Glutamatergic neuron (in vitro differentiated cells): ENCODE results near the gene LPA. TPM values are rescaled to one million over a fixed set of nuclear protein-coding genes. Genes with fewer than 3 reads are reported as not detected.

ENCODE experiments used
- DNase-seq: peaks from one replicate; pipeline ENCODE4 v3.0.0; 2022
- H3K27ac Mint-ChIP-seq: one replicate; pipeline ENCODE4 v1.8.0; 2020; ENCODE audit warnings: mild to moderate bottlenecking, mixed read lengths, inconsistent platforms; ENCODE audit not compliant: unreplicated experiment
- H3K27me3 Mint-ChIP-seq: one replicate; pipeline ENCODE4 v1.8.0; 2020; ENCODE audit warnings: mild to moderate bottlenecking, moderate library complexity, mixed read lengths, inconsistent platforms; ENCODE audit not compliant: unreplicated experiment
- H3K36me3 Mint-ChIP-seq: one replicate; pipeline ENCODE4 v1.8.0; 2020; ENCODE audit warnings: mild to moderate bottlenecking, mixed read lengths, inconsistent platforms; ENCODE audit not compliant: unreplicated experiment
- H3K4me1 Mint-ChIP-seq: one replicate; pipeline ENCODE4 v1.8.0; 2020; ENCODE audit warnings: mild to moderate bottlenecking, low read depth, mixed read lengths, inconsistent platforms; ENCODE audit not compliant: unreplicated experiment
- H3K4me3 Mint-ChIP-seq: one replicate; pipeline ENCODE4 v1.8.0; 2020; ENCODE audit warnings: mild to moderate bottlenecking, mixed read lengths, inconsistent platforms; ENCODE audit not compliant: unreplicated experiment
- H3K9me3 Mint-ChIP-seq: one replicate; pipeline ENCODE4 v1.8.0; 2020; ENCODE audit warnings: mild to moderate bottlenecking, moderate library complexity, mixed read lengths, inconsistent platforms; ENCODE audit not compliant: unreplicated experiment
- total RNA-seq: library from RNA; stranded (reverse); fragmentation: NEBNext Ultra II Directional; extraction: Animal tissue kit (Norgen Biotek cat#: 25700); gene quantifications from one replicate; pipeline ENCODE4 v1.2.1, GENCODE V29; 2021; ENCODE audit not compliant: unreplicated experiment
- TF ChIP-seq, protein P1 (sequence below): fragments of 200-600 bp; sonication (generic); IDR thresholded peaks from one replicate; pipeline ENCODE4 v1.5.0; 2021; ENCODE audit not compliant: partially characterized antibody, unreplicated experiment

The LPA gene
- total RNA-seq, 1 donor from 2014 or later = 1.9 TPM

GRCh38 chr6:160510199-160510598 is 153.9 kb downstream of the LPA start:
- Mint-ChIP-seq H3K36me3 (peaks cover 6% of the 10 kb centered on the region), H3K4me3 (no peak overlapping the region), H3K27ac (no peak overlapping the region), H3K27me3 (peaks cover 6% of the 10 kb centered on the region), H3K4me1 (peaks cover 14% of the 10 kb centered on the region), H3K9me3 (peaks cover 3% of the 10 kb centered on the region)
- TF ChIP-seq, protein P1, sequence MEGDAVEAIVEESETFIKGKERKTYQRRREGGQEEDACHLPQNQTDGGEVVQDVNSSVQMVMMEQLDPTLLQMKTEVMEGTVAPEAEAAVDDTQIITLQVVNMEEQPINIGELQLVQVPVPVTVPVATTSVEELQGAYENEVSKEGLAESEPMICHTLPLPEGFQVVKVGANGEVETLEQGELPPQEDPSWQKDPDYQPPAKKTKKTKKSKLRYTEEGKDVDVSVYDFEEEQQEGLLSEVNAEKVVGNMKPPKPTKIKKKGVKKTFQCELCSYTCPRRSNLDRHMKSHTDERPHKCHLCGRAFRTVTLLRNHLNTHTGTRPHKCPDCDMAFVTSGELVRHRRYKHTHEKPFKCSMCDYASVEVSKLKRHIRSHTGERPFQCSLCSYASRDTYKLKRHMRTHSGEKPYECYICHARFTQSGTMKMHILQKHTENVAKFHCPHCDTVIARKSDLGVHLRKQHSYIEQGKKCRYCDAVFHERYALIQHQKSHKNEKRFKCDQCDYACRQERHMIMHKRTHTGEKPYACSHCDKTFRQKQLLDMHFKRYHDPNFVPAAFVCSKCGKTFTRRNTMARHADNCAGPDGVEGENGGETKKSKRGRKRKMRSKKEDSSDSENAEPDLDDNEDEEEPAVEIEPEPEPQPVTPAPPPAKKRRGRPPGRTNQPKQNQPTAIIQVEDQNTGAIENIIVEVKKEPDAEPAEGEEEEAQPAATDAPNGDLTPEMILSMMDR = no peak
- no peak for DNase-seq

DNA sequence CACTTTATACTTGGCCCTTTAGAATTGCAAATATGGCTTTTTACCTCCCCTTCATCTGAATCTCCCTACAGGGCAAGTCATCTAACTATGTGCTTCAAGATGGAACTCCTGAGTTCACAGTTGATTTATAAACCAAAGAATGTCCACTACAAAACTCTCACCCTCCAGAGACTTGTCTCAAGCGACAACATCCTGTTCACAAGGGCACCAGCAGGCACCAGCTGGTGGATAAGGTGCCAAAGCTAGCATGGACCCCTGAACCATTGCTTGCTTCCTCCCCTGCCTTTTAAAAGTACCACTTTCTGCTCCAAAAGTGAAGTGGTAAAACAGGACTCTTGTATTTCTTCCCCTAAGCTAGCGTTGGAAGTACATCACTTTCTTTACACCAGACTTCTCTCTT is 154.5 kb downstream of the LPA start:
- no peak for DNase-seq
- Mint-ChIP-seq H3K4me1 (peaks cover 14% of the 10 kb centered on the region), H3K27ac (no peak overlapping the region), H3K9me3 (peaks cover 3% of the 10 kb centered on the region), H3K4me3 (no peak overlapping the region), H3K36me3 (peaks cover 9% of the 10 kb centered on the region), H3K27me3 (peaks cover 6% of the 10 kb centered on the region)
- TF ChIP-seq, protein P1 = no peak

DNA sequence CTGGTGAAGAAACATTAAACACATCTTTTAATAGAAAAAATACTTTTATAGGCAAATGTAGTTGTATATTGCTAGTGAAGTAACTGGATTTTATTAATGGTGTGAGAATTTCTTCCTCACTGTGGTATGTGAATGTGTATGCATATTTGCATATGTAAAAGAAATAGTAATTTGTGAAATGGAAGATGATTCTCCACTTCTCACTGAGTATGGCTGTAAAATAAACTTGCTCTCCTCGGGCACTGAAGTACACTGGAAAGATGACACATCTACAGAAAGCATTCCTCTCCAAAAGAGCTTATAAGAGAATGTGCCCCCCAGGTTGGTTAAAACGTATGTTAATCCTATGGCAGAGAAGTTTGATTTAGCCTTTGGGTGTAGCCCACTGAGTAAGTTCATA is 155.5 kb downstream of the LPA start:
- Mint-ChIP-seq H3K36me3 (peaks cover 19% of the 10 kb centered on the region), H3K27ac (no peak overlapping the region), H3K4me1 (peaks cover 14% of the 10 kb centered on the region), H3K27me3 (peaks cover 6% of the 10 kb centered on the region), H3K9me3 (no peaks in the 10 kb centered on the region), H3K4me3 (no peak overlapping the region)
- TF ChIP-seq, protein P1 = no peak
- no peak for DNase-seq

GRCh38 chr6:160507420-160507819 is 156.7 kb downstream of the LPA start:
- DNase-seq = no peak
- Mint-ChIP-seq H3K36me3 (peaks cover 24% of the 10 kb centered on the region), H3K27ac (no peak overlapping the region), H3K9me3 (no peaks in the 10 kb centered on the region), H3K4me3 (peak overlapping the region; percentile 1), H3K27me3 (peaks cover 6% of the 10 kb centered on the region), H3K4me1 (peaks cover 14% of the 10 kb centered on the region)
- TF ChIP-seq, protein P1 = no peak

GRCh38 chr6:160505970-160506369 is 158.1 kb downstream of the LPA start:
- peaks cover 8% of the 10 kb centered on the region for H3K27me3 Mint-ChIP-seq

More at GRCh38 chr6:160505970-160506369, 158.1 kb downstream of the LPA start:
- Mint-ChIP-seq H3K4me3 (no peak overlapping the region), H3K27ac (no peak overlapping the region), H3K36me3 (peaks cover 27% of the 10 kb centered on the region), H3K4me1 (peaks cover 14% of the 10 kb centered on the region), H3K9me3 (no peaks in the 10 kb centered on the region)
- DNase-seq = no peak
- TF ChIP-seq, protein P1 = no peak
